HG03571 (cell line): ENCODE results near the gene RTF1.

Experiments used
- ATAC-seq: cut with Tn5 transposase; IDR thresholded peaks from one replicate; pipeline ENCODE4 v1.9.1; 2021; ENCODE audit not compliant: unreplicated experiment

Gene RTF1

GRCh38 chr15:41484937-41485625 lies 68.2 kb downstream of the RTF1 start:
- no peak for ATAC-seq

- no peak for ATAC-seq
Observed at GRCh38 chr15:41486286-41486685, 69.4 kb downstream of the RTF1 start.

- no peak for ATAC-seq
Observed at GRCh38 chr15:41487381-41487780, 70.5 kb downstream of the RTF1 start.

- ATAC-seq = no peak
Observed at GRCh38 chr15:41487802-41488201, 70.9 kb downstream of the RTF1 start.

- ATAC-seq = no peak
Observed at GRCh38 chr15:41489641-41490040, 72.7 kb downstream of the RTF1 start.

GRCh38 chr15:41490355-41490754 lies 73.5 kb downstream of the RTF1 start:
- no peak for ATAC-seq

GRCh38 chr15:41491889-41492288 lies 75.0 kb downstream of the RTF1 start:
- ATAC-seq = no peak

GRCh38 chr15:41492597-41493204 lies 75.8 kb downstream of the RTF1 start:
- ATAC-seq = no peak

GRCh38 chr15:41493205-41493901 lies 76.5 kb downstream of the RTF1 start, which contains the start of gene ITPKA:
Gene ITPKA, plus strand, starts transcription at chr15:41493874. Its CDS starts 54 bp downstream, at chr15:41493928.
- ATAC-seq = peak; percentile 49

- ATAC-seq = no peak
Observed at GRCh38 chr15:41493902-41494189, 77.0 kb downstream of the RTF1 start.

GRCh38 chr15:41494190-41494921 lies 77.5 kb downstream of the RTF1 start:
- ATAC-seq = peak; percentile 11

GRCh38 chr15:41494922-41495735 lies 78.2 kb downstream of the RTF1 start:
- no peak for ATAC-seq

- ATAC-seq = no peak
Observed at GRCh38 chr15:41495736-41496599, 79.1 kb downstream of the RTF1 start.

GRCh38 chr15:41498657-41499056 lies 81.8 kb downstream of the RTF1 start:
- ATAC-seq = no peak

- no peak for ATAC-seq
Observed at GRCh38 chr15:41499109-41499851, 82.4 kb downstream of the RTF1 start.

- ATAC-seq = no peak
Observed at GRCh38 chr15:41501191-41501917, 84.5 kb downstream of the RTF1 start.

GRCh38 chr15:41501931-41502794 lies 85.3 kb downstream of the RTF1 start:
- no peak for ATAC-seq
